Activated CD4-positive, alpha-beta T cell treated with anti-CD3 and anti-CD28 coated beads for 36 hours (primary cell): Measurements from ENCODE around the gene HOXA4. TPM values are rescaled to one million over a fixed set of nuclear protein-coding genes. Genes with fewer than 3 reads are reported as not detected.

Experiments used
- ATAC-seq: fragments of 200-7000 bp; cut with Tn5 transposase; one replicate; pipeline ENCODE4 v1.10.0; 2021; ENCODE audit warnings: mild to moderate bottlenecking, moderate library complexity
- CTCF ChIA-PET: fragments of 350-600 bp; sonication (Branson Sonifier 250); formaldehyde crosslinking; loops from one replicate; lab custom pipeline; 2021; ENCODE audit warnings: antibody characterized with exemption; lab: Charles Lee
- POLR2A ChIA-PET: fragments of 350-600 bp; sonication (Branson Sonifier 250); formaldehyde crosslinking; loops from one replicate; lab custom pipeline; 2021; ENCODE audit warnings: antibody characterized with exemption, inconsistent platforms; lab: Charles Lee
- DNase-seq: peaks from one replicate; pipeline ENCODE4 v3.0.0-alpha.2; 2020
- H3K27ac Mint-ChIP-seq: one replicate; pipeline ENCODE4 v1.8.0; 2021; ENCODE audit warnings: mixed read lengths
- H3K27me3 Mint-ChIP-seq: one replicate; pipeline ENCODE4 v1.8.0; 2021; ENCODE audit warnings: mixed read lengths
- H3K36me3 Mint-ChIP-seq: one replicate; pipeline ENCODE4 v1.8.0; 2021; ENCODE audit warnings: low read depth, mixed read lengths
- H3K4me1 Mint-ChIP-seq: one replicate; pipeline ENCODE4 v1.8.0; 2021; ENCODE audit warnings: mixed read lengths
- H3K4me3 Mint-ChIP-seq: one replicate; pipeline ENCODE4 v1.8.0; 2021; ENCODE audit warnings: mild to moderate bottlenecking, moderate library complexity, mixed read lengths
- H3K9me3 Mint-ChIP-seq: one replicate; pipeline ENCODE4 v1.8.0; 2021; ENCODE audit warnings: low read depth, mixed read lengths
- intact Hi-C, 2 experiments: fragments of 100-400 bp; cut with DNase I in 1 of 2; cut with micrococcal nuclease in 1 of 2; formaldehyde crosslinking; loops; one replicate each; pipeline versions ENCODE4 v1.14.2 to v1.15.1; 2022 to 2024; cut with DNase I, micrococcal nuclease
- total RNA-seq, 2 experiments: library from RNA; stranded (reverse); gene quantifications; one replicate each; pipeline ENCODE4 v1.2.3, GENCODE V29; 2021

HOXA4 gene
- total RNA-seq, 2 experiments from 2014 or later = 0.25 TPM; not detected in 1

- CTCF ChIA-PET = interaction anchor here (0.6 to 1.0 kb wide), 2 partner anchors 46 to 75 kb away, joined by 3 read pairs; no protein-coding TSS in a partner anchor
- Mint-ChIP-seq H3K27ac (no peak overlapping the region), H3K9me3 (no peaks in the 10 kb centered on the region), H3K36me3 (no peaks in the 10 kb centered on the region), H3K4me3 (no peak overlapping the region), H3K4me1 (peaks cover 18% of the 10 kb centered on the region), H3K27me3 (peaks cover 62% of the 10 kb centered on the region)
- DNase-seq (no peak), ATAC-seq (no peak)
- intact Hi-C loops = no loop called here
- POLR2A ChIA-PET = no interaction called here
These were observed 26.1 kb downstream of the HOXA4 start for GRCh38 chr7:27104341-27105058.

GRCh38 chr7:27103489-27104226 lies 26.9 kb downstream of the HOXA4 start:
- peaks cover 22% of the 10 kb centered on the region for H3K4me1 Mint-ChIP-seq
- H3K27ac Mint-ChIP-seq = no peak overlapping the region
- H3K27me3 Mint-ChIP-seq = peaks cover 70% of the 10 kb centered on the region
- CTCF ChIA-PET = no interaction called here
- no peak overlapping the region for H3K4me3 Mint-ChIP-seq
- ATAC-seq = no peak
- no peak for DNase-seq
- intact Hi-C loops = no loop called here
- H3K36me3 Mint-ChIP-seq = no peaks in the 10 kb centered on the region
- no peaks in the 10 kb centered on the region for H3K9me3 Mint-ChIP-seq
- POLR2A ChIA-PET = no interaction called here

GRCh38 chr7:27102581-27103442 lies 27.7 kb downstream of the HOXA4 start, which contains the start of gene HOXA2:
Gene HOXA2, minus strand, starts transcription at chr7:27102683. Its CDS starts 183 bp downstream, at chr7:27102500.
- intact Hi-C loops = no loop called here
- peaks cover 26% of the 10 kb centered on the region for H3K4me1 Mint-ChIP-seq
- H3K36me3 Mint-ChIP-seq = no peaks in the 10 kb centered on the region
- ChIA-PET CTCF (no interaction called here), POLR2A (no interaction called here)
- no peak within 1 kb of the TSS for H3K27ac Mint-ChIP-seq
- ATAC-seq (no peak), DNase-seq (peak; percentile 17)
- peaks cover 78% of the 10 kb centered on the region for H3K27me3 Mint-ChIP-seq
- peak within 1 kb of the TSS; percentile 30 for H3K4me3 Mint-ChIP-seq
- H3K9me3 Mint-ChIP-seq = no peaks in the 10 kb centered on the region

GRCh38 chr7:27101957-27102580 lies 28.5 kb downstream of the HOXA4 start:
- H3K4me1 Mint-ChIP-seq = peaks cover 33% of the 10 kb centered on the region
- POLR2A ChIA-PET = no interaction called here
- H3K4me3 Mint-ChIP-seq = no peak overlapping the region
- DNase-seq = no peak
- H3K9me3 Mint-ChIP-seq = no peaks in the 10 kb centered on the region
- no peaks in the 10 kb centered on the region for H3K36me3 Mint-ChIP-seq
- ATAC-seq = no peak
- CTCF ChIA-PET = interaction anchor here (1.0 kb wide), 1 partner anchor 32 kb away, joined by 3 read pairs; no protein-coding TSS in a partner anchor
- intact Hi-C loops = no loop called here
- H3K27me3 Mint-ChIP-seq = peaks cover 83% of the 10 kb centered on the region
- no peak overlapping the region for H3K27ac Mint-ChIP-seq

- no peaks in the 10 kb centered on the region for H3K36me3 Mint-ChIP-seq
- H3K27ac Mint-ChIP-seq = no peak overlapping the region
- no peak for ATAC-seq
- H3K9me3 Mint-ChIP-seq = no peaks in the 10 kb centered on the region
- intact Hi-C loops = no loop called here
- CTCF ChIA-PET = interaction anchor here (0.6 to 1.0 kb wide), 2 partner anchors 33 to 60 kb away, joined by 3 read pairs; no protein-coding TSS in a partner anchor
- POLR2A ChIA-PET = no interaction called here
- peaks cover 84% of the 10 kb centered on the region for H3K27me3 Mint-ChIP-seq
- DNase-seq = no peak
- no peak overlapping the region for H3K4me3 Mint-ChIP-seq
- peaks cover 34% of the 10 kb centered on the region for H3K4me1 Mint-ChIP-seq
These were observed 29.2 kb downstream of the HOXA4 start for GRCh38 chr7:27101171-27101956.

- Mint-ChIP-seq H3K4me1 (peaks cover 35% of the 10 kb centered on the region), H3K27me3 (peaks cover 80% of the 10 kb centered on the region), H3K36me3 (no peaks in the 10 kb centered on the region), H3K4me3 (no peak overlapping the region), H3K27ac (no peak overlapping the region), H3K9me3 (no peaks in the 10 kb centered on the region)
- CTCF ChIA-PET = interaction anchor here (0.6 to 0.7 kb wide), 2 partner anchors 60 to 247 kb away, joined by 3 read pairs; no protein-coding TSS in a partner anchor
- intact Hi-C loops = no loop called here
- DNase-seq (no peak), ATAC-seq (no peak)
- POLR2A ChIA-PET = no interaction called here
These were observed 29.8 kb downstream of the HOXA4 start for GRCh38 chr7:27100694-27101170.

GRCh38 chr7:27099453-27100370 lies 30.8 kb downstream of the HOXA4 start:
- intact Hi-C loops = loop anchor here (5.0 to 10.0 kb wide), 7 partner anchors 33 to 1237 kb away; partner anchors contain the start of genes EVX1 (in 1 of the 2), HOXA4 (in 1 of the 2), HOXA7 (in 1 of the 2) and SKAP2 (in 1 of the 2)
- ChIA-PET POLR2A (interaction anchor here (0.6 kb wide), 1 partner anchor 44 kb away, joined by 4 read pairs; no protein-coding TSS in a partner anchor), CTCF (interaction anchor here (0.8 to 1.1 kb wide), 2 partner anchors 11 to 16 kb away, joined by 3 to 4 read pairs; no protein-coding TSS in a partner anchor)
- Mint-ChIP-seq H3K27me3 (peaks cover 84% of the 10 kb centered on the region), H3K4me1 (peaks cover 41% of the 10 kb centered on the region), H3K27ac (no peak overlapping the region), H3K9me3 (no peaks in the 10 kb centered on the region), H3K4me3 (no peak overlapping the region), H3K36me3 (no peaks in the 10 kb centered on the region)
- ATAC-seq = no peak
- no peak for DNase-seq

GRCh38 chr7:27098578-27099451 lies 31.7 kb downstream of the HOXA4 start:
- peak; percentile 19 for DNase-seq
- Mint-ChIP-seq H3K27me3 (peaks cover 85% of the 10 kb centered on the region), H3K4me1 (peaks cover 40% of the 10 kb centered on the region), H3K36me3 (no peaks in the 10 kb centered on the region), H3K9me3 (no peaks in the 10 kb centered on the region), H3K4me3 (no peak overlapping the region), H3K27ac (no peak overlapping the region)
- no peak for ATAC-seq
- intact Hi-C loops = loop anchor here (5.0 to 10.0 kb wide), 7 partner anchors 33 to 1237 kb away; partner anchors contain the start of genes EVX1 (in 1 of the 2), HOXA4 (in 1 of the 2), HOXA7 (in 1 of the 2) and SKAP2 (in 1 of the 2)
- ChIA-PET POLR2A (no interaction called here), CTCF (interaction anchor here (0.6 to 1.1 kb wide), 6 partner anchors 8 to 981 kb away, joined by 3 to 4 read pairs (median 3); no protein-coding TSS in a partner anchor)
